ENCODE data around the gene MINK1. TPM values are rescaled to one million over a fixed set of nuclear protein-coding genes. Genes with fewer than 3 reads are reported as not detected.
A peak's percentile ranks its signal among the peaks of the same experiment; 100 is the strongest.

MINK1 gene
- total and polyA plus RNA-seq, 2 of the 8 experiments (the other 6 are each of a cell fraction or from before 2014, with no cell fraction given) = 26.9 to 77.7 TPM

DNA sequence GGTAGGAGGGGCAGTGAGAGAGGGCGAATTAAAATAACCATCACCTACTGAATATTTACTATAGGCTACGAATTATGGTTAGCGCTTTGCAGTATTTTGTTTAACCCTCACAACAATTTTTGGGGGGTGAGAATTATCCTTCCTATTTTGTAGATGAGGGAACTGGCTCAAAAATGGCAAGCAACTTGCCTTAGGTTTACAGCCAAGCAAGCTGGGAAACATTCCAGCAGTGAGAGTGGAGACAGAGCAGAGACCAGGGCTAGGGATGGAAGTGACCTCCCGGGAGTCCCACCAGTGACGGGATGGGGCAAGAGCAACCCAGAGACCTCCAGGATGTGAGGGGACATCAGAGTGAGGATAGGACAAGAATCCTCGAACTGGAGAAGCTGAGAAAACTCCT is 46.6 kb upstream of the MINK1 start:
- H2AK5ac ChIP-seq (ENCODE audit: low read depth, low read length) = no peak overlapping the region
- peak overlapping the region; percentile 97 for H2BK12ac ChIP-seq (ENCODE audit: low read depth, low read length)
- H3K23me2 ChIP-seq (ENCODE audit: low read depth, low read length) = peaks cover 17% of the 10 kb centered on the region
- no peak overlapping the region for H3K4me2 ChIP-seq (ENCODE audit: insufficient read depth in 1 of 2, low read depth in 2 of 2, low read length in 2 of 2)
- ChIA-PET POLR2A (ENCODE audit: partially characterized antibody) (interaction anchor here (0.7 to 1.6 kb wide), 4 partner anchors 14 to 123 kb away, joined by 3 to 5 read pairs (median 4); partner anchors contain the start of gene TM4SF5), CTCF (ENCODE audit: partially characterized antibody) (interaction anchor here (0.7 to 4.8 kb wide), 13 partner anchors 8 to 119 kb away, joined by 3 to 27 read pairs (median 4); no protein-coding TSS in a partner anchor)
- peaks cover 3 to 30% (median 18%) of the 10 kb centered on the region in 4 experiments for H3K27me3 ChIP-seq (replicated peaks in 1 of 4; ENCODE audit: control insufficient read depth in 3 of 4, extremely low read depth in 1 of 4, insufficient read depth in 3 of 4, low read length in 3 of 4)
- no peaks in the 10 kb centered on the region for H3K79me2 ChIP-seq (ENCODE audit: control insufficient read depth in 1 of 2, insufficient read depth in 2 of 2, low read length in 2 of 2)
- no peaks in the 10 kb centered on the region for H3K36me3 ChIP-seq (ENCODE audit: control insufficient read depth in 2 of 4, insufficient read depth in 4 of 4, low read length in 3 of 4)
- no peak overlapping the region for H4K8ac ChIP-seq (ENCODE audit: extremely low read depth, insufficient read depth, low read length)
- H2BK20ac ChIP-seq (ENCODE audit: low read length) = no peak overlapping the region
- H3K79me1 ChIP-seq (ENCODE audit: low read depth, low read length) = no peaks in the 10 kb centered on the region
- no peaks in the 10 kb centered on the region for H3K9me3 ChIP-seq (ENCODE audit: insufficient read depth in 2 of 2, low read depth in 1 of 2, low read length in 1 of 2)
- H3K4ac ChIP-seq (replicated peaks; ENCODE audit: insufficient read length, low read depth, low read length) = no peak overlapping the region
- no peak overlapping the region for H4K5ac ChIP-seq (ENCODE audit: insufficient read length, low read depth, low read length)
- DNase-seq (ENCODE audit: low read depth in 1 of 2, low spot score in 2 of 2) (no peak), FAIRE-seq (no peak)
- H4K20me1 ChIP-seq (replicated peaks in 1 of 2; ENCODE audit: control insufficient read depth in 1 of 2, insufficient read depth in 2 of 2, low read length in 2 of 2) = peaks cover 0 to 2% of the 10 kb centered on the region in 2 experiments
- H2AFZ ChIP-seq (ENCODE audit: low read length) = no peak overlapping the region
- no peak overlapping the region for H4K91ac ChIP-seq (replicated peaks; ENCODE audit: insufficient read length, low read length)
- H3K4me1 ChIP-seq (replicated peaks in 1 of 4; ENCODE audit: control insufficient read depth in 3 of 4, insufficient read depth in 4 of 4, low read length in 3 of 4) = peaks cover 0 to 15% (median 8%) of the 10 kb centered on the region in 4 experiments; a peak in 5 of 7 replicates
- no peak overlapping the region for H2BK120ac ChIP-seq (replicated peaks; ENCODE audit: low read depth, low read length)
- H3K14ac ChIP-seq (ENCODE audit: insufficient read length) = no peak overlapping the region
- H3K23ac ChIP-seq (ENCODE audit: insufficient read length) = no peak overlapping the region
- no peak overlapping the region for H3K18ac ChIP-seq (ENCODE audit: extremely low read depth, low read length)
- 0 out of 2 replicates have a peak overlapping the region, but pooled peaks have one; percentile 72 for H2BK15ac ChIP-seq (ENCODE audit: low read length)
- 91% methylated on average over 6 of the region's 6 CpGs; no CpG with 5 or more reads in 1 of the 2 experiments for WGBS, 2 experiments (ENCODE audit: extremely low coverage in 1 of 2, insufficient coverage in 1 of 2, insufficient read length in 1 of 2, insufficient replicate concordance in 2 of 2, low coverage in 1 of 2, low lambda C conversion rate in 2 of 2, missing lambda C conversion rate in 1 of 2)
- H3K9ac ChIP-seq (replicated peaks in 1 of 4; ENCODE audit: extremely low read depth in 1 of 4, low read depth in 3 of 4, low read length in 3 of 4) = no peak overlapping the region
- no peak overlapping the region for H2BK5ac ChIP-seq (ENCODE audit: low read depth, low read length)
- no peak overlapping the region for H3K56ac ChIP-seq (replicated peaks; ENCODE audit: insufficient read length, low read depth, low read length)
- no peak overlapping the region for H3K27ac ChIP-seq (ENCODE audit: low read depth, low read length)
- no peak overlapping the region for H3K4me3 ChIP-seq (ENCODE audit: extremely low read depth in 1 of 4, insufficient read depth in 2 of 4, low read depth in 3 of 4, low read length in 4 of 4)
- TF ChIP-seq CTBP2 (IDR thresholded peaks at IDR 0.05; ENCODE audit: borderline replicate concordance, insufficient read depth, insufficient read length, low read length) = no peak
- TF ChIP-seq NRF1 (IDR thresholded peaks at IDR 0.05; ENCODE audit: low read depth, low read length) = no peak
- TF ChIP-seq, protein P1, sequence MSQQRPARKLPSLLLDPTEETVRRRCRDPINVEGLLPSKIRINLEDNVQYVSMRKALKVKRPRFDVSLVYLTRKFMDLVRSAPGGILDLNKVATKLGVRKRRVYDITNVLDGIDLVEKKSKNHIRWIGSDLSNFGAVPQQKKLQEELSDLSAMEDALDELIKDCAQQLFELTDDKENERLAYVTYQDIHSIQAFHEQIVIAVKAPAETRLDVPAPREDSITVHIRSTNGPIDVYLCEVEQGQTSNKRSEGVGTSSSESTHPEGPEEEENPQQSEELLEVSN (IDR thresholded peaks at IDR 0.05) = no peak
- TF ChIP-seq POLR2AphosphoS5 (IDR thresholded peaks at IDR 0.05; ENCODE audit: low read depth, low read length) = no peak
- TF ChIP-seq RAD21 (IDR thresholded peaks at IDR 0.05 in 1 of 2, conservative IDR thresholded peaks at IDR 0.05 in 1 of 2; ENCODE audit: low read depth in 2 of 2, low read length in 2 of 2) = no peak
